A375 (cell line): ENCODE results near the gene ZNF83. TPM values are rescaled to one million over a fixed set of nuclear protein-coding genes. Genes with fewer than 3 reads are reported as not detected.

Experiments
- small RNA-seq: library from RNA; depleted of rRNA; stranded (forward); fragments of <200 nt; gene quantifications from one replicate; pipeline ENCODE3, GENCODE V24; 2014
- total RNA-seq: library from RNA; depleted of rRNA; stranded (reverse); fragments of >200 nt; shearing (Covaris generic); gene quantifications from 2 replicates; pipeline ENCODE4 v1.2.3, GENCODE V29; 2014; rRNA removed

Gene ZNF83
- total RNA-seq, result 29.2 and 33.8 TPM in 2 replicates

DNA sequence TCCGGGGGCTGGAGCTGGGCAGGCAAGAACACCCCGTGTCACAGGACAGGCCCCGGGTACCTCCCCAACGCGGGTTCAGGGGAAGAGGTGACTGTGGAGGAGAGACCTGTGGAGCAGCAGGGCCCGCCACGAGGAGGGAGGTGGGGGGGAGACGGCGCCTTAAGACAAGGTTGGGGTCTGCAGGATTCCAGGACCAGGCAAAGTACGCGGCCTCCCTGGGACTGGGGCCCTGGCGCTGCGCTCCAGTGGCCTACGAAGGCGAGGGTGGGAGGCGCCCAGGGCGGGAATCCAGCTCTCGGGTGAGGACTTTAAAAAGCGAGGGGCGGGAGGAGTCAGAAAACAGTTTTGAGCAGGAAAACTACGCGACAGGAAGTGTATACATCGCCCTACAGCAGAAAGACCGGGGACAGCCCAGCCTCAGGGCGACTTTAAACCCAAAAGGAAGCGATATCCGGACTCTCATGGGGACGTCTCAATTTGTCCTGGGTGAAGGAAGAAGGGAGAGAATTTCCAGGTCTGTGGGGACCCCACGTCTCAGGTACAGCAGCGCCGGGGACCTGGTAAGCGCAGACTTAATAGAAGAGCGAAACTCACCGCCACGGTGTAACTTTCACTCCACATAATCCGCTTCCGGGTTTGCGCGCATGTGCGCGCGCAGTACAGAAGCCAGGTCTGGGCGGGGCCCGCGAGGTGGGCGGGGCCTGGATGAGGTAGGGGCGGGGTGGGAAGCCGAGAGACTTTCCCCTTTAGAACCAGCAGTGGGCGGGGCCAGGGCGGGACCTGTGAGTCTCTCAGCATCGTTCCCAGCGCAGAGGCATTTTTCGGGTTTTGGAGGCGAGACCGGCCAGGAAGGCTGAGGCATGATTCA lies at the start of gene ZNF83:
TSS of gene ZNF83 (minus strand) at position 638 of the 868 bp plus-strand sequence.

DNA sequence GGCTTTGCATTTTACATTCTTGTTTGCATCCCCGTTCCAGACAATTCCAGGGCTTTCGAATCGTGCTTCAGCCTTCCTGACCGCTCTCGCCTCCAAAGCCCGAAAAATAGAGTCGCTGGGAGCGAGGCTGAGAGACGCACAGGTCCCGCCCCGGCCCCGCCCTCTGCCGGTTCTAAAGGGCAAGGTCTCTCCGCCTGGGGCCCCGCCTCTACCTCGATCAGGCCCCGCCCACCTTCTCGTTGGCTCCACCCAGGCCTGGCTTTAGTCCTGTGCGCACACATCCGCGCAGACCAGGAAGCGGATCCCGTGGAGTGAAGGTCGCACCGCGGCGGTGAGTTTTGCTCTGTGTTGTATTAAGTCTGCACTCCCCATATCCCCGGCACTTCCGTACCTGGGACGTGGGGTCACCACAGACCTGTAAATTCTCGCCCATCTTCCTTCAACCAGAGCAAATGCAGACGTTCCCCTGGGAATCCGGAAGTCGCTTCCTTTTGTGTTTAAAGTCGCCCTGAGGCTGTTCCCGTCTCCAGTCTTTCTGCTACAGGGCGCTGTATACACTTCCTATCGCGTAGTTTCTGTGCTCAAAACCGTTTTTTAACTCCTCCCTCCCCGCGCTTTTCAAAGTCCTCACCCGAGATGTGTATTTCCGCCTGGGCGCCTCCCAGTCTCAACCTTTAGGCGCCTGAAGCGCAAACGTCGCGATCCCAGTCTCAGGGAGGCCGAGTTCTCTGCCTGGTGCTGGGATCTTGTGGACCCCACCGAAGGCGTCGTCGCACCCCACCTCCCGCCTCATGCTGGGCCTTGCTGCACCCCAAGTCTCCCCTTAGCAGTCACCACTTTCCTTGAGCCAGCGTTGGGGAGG lies 67.9 kb downstream of the ZNF83 start, which contains the start of gene ZNF701:
TSS of gene ZNF701 (plus strand) at position 288 of the 862 bp plus-strand sequence. CDS start 3,861 bp downstream, outside the sequence.

Small RNA genes within 50 kb of the gene (small RNA-seq; reads per million reads assigned to genes)
- gene RPL39P34, result not detected

Other genes starting within 250 kb of the ZNF83 start
- gene ZNF528, start 240.5 kb downstream of the ZNF83 start, total RNA-seq, result 9.3 and 15.6 TPM in 2 replicates
- gene ZNF534, start 209.2 kb downstream of the ZNF83 start, total RNA-seq, result not detected in 2 replicates
- gene ZNF578, start 184.8 kb downstream of the ZNF83 start, total RNA-seq, result 0.53 and 0.98 TPM in 2 replicates
- gene ZNF808, start 110.7 kb downstream of the ZNF83 start, total RNA-seq, result 10.9 TPM in 2 replicates
- gene ZNF701, start 68.1 kb downstream of the ZNF83 start, total RNA-seq, result 5.5 and 6.3 TPM in 2 replicates
- 4.7 and 7.4 TPM in 2 replicates for gene ZNF611, start 96.7 kb upstream of the ZNF83 start, total RNA-seq
- 2.0 and 3.9 TPM in 2 replicates for gene ZNF600, start 148.4 kb upstream of the ZNF83 start, total RNA-seq
- gene ZNF28, start 183.3 kb upstream of the ZNF83 start, total RNA-seq, result 9.6 and 10.2 TPM in 2 replicates
- 18.0 and 20.5 TPM in 2 replicates for gene ZNF468, start 219.3 kb upstream of the ZNF83 start, total RNA-seq